K562 (cell line): ENCODE results near the gene C6orf62. TPM values are rescaled to one million over a fixed set of nuclear protein-coding genes. Genes with fewer than 3 reads are reported as not detected.
A peak's percentile ranks its signal among the peaks of the same experiment; 100 is the strongest.

ENCODE experiments used
- BCOR ChIP-seq: fragments of 450-650 bp; IDR thresholded peaks from 2 replicates; pipeline ENCODE4 v1.6.1; 2016
- CEBPG ChIP-seq, 3 experiments: fragments of 200-800 bp in 1 of 3; sonication (Bioruptor generic) in 1 of 3; sonication (generic) in 1 of 3; formaldehyde crosslinking in 1 of 3; IDR thresholded peaks in 2 of 3; conservative IDR thresholded peaks in 1 of 3; 2 replicates each; pipeline versions ENCODE4 v1.6.1 to v1.8.0; 2016 to 2022; ENCODE audit warnings: missing compliant biosample characterization in 2 of 3, missing genetic modification characterization in 2 of 3, mild to moderate bottlenecking in 1 of 3, missing genetic modification reagents in 1 of 3
- EGR1 ChIP-seq: fragments of 450-650 bp; conservative IDR thresholded peaks from 2 replicates; pipeline ENCODE4 v1.6.1; 2017; ENCODE audit warnings: mild to moderate bottlenecking
- GTF2B ChIP-seq: IDR thresholded peaks from 2 replicates; pipeline ENCODE4 v1.6.1; 2011; ENCODE audit not compliant: insufficient read length; ENCODE audit errors: extremely low read depth
- HDAC2 ChIP-seq: fragments of 450-650 bp; IDR thresholded peaks from 2 replicates; pipeline ENCODE4 v1.6.1; 2016; ENCODE audit warnings: mild to moderate bottlenecking
- HNRNPLL ChIP-seq: fragments of 200-400 bp; formaldehyde crosslinking; IDR thresholded peaks from 2 replicates; pipeline ENCODE4 v1.6.1; 2017; ENCODE audit warnings: low read length, low read depth, mild to moderate bottlenecking; ENCODE audit not compliant: poor library complexity, severe bottlenecking
- KAT8 ChIP-seq: fragments of 450-650 bp; IDR thresholded peaks from 2 replicates; pipeline ENCODE4 v1.6.1; 2016; ENCODE audit warnings: low read depth, mild to moderate bottlenecking
- MLLT1 ChIP-seq, 2 experiments: fragments of 450-650 bp; IDR thresholded peaks; 2 replicates each; pipeline ENCODE4 v1.6.1; 2016
- MTA2 ChIP-seq: fragments of 450-650 bp; IDR thresholded peaks from 2 replicates; pipeline ENCODE4 v1.6.1; 2016; ENCODE audit warnings: low read depth
- NFYB ChIP-seq: IDR thresholded peaks from 2 replicates; pipeline ENCODE4 v1.6.1; 2011; ENCODE audit warnings: mild to moderate bottlenecking, moderate library complexity; ENCODE audit not compliant: insufficient read length; ENCODE audit errors: extremely low read depth
- POLR2A ChIP-seq: fragments of 450-650 bp; conservative IDR thresholded peaks from 2 replicates; pipeline ENCODE4 v1.6.1; 2016
- RBM22 ChIP-seq: fragments of 200-400 bp; formaldehyde crosslinking; IDR thresholded peaks from 2 replicates; pipeline ENCODE4 v1.6.1; 2018; ENCODE audit warnings: low read length, low read depth; ENCODE audit not compliant: poor library complexity, severe bottlenecking
- STAT6 ChIP-seq: sonication (generic); formaldehyde crosslinking; IDR thresholded peaks from 2 replicates; pipeline ENCODE4 v1.8.1; 2023; ENCODE audit warnings: mild to moderate bottlenecking, missing genetic modification reagents
- TRIM28 ChIP-seq: fragments of 450-650 bp; IDR thresholded peaks from 2 replicates; pipeline ENCODE4 v1.6.1; 2017
- ZNF165 ChIP-seq: fragments of 250-450 bp; sonication (Bioruptor Pico); IDR thresholded peaks from 2 replicates; pipeline ENCODE4 v1.4.0; 2020; ENCODE audit warnings: borderline replicate concordance
- ZNF239 ChIP-seq: fragments of 250-450 bp; sonication (Bioruptor Pico); IDR thresholded peaks from 2 replicates; pipeline ENCODE4 v1.4.0; 2020; ENCODE audit warnings: mild to moderate bottlenecking
- ZNF449 ChIP-seq: fragments of 250-450 bp; sonication (Bioruptor Pico); IDR thresholded peaks from 2 replicates; pipeline ENCODE4 v1.8.0; 2022; ENCODE audit warnings: moderate library complexity, mild to moderate bottlenecking, inconsistent platforms
- ZNF766 ChIP-seq: fragments of 200-800 bp; sonication (Bioruptor generic); conservative IDR thresholded peaks from 2 replicates; pipeline ENCODE4 v1.6.1; 2016; ENCODE audit warnings: missing genetic modification characterization, missing compliant biosample characterization
- polyA plus RNA-seq, 8 experiments: library from polyadenylated mRNA; depleted of rRNA in 4 of 8; stranded (reverse) in 5 of 8; unstranded in 3 of 8; fragments of >200 nt; fragmentation: Nextera tagmentation in 2 of 8; fragmentation: Illumina TruSeq in 1 of 8; extraction: Ambion mirVana in 2 of 8; extraction: Trizol in 1 of 8; gene quantifications; 2 replicates each; pipeline versions ENCODE4 v1.2.1 to v1.2.3, GENCODE V29; 2011 to 2014; ENCODE audit warnings: inconsistent platforms in 1 of 8, missing spikeins in 1 of 8
- total RNA-seq, 7 experiments: library from RNA; depleted of rRNA in 6 of 7; stranded (reverse); fragments of >200 nt in 6 of 7; fragmentation: Illumina TruSeq in 2 of 7; extraction: Trizol in 2 of 7; gene quantifications; 2 replicates each; pipeline versions ENCODE4 v1.2.1 to v1.2.3, GENCODE V29; 2011 to 2021; ENCODE audit warnings: low replicate concordance in 1 of 7
- TF ChIP-seq, protein P1 (sequence below): sonication (generic); IDR thresholded peaks from 2 replicates; pipeline ENCODE4 v1.6.1; 2016

Gene C6orf62
- total and polyA plus RNA-seq, 9 of the 15 experiments (the other 6 are each of a cell fraction or from before 2014, with no cell fraction given) = 48.5 to 579 (median 111) TPM

DNA sequence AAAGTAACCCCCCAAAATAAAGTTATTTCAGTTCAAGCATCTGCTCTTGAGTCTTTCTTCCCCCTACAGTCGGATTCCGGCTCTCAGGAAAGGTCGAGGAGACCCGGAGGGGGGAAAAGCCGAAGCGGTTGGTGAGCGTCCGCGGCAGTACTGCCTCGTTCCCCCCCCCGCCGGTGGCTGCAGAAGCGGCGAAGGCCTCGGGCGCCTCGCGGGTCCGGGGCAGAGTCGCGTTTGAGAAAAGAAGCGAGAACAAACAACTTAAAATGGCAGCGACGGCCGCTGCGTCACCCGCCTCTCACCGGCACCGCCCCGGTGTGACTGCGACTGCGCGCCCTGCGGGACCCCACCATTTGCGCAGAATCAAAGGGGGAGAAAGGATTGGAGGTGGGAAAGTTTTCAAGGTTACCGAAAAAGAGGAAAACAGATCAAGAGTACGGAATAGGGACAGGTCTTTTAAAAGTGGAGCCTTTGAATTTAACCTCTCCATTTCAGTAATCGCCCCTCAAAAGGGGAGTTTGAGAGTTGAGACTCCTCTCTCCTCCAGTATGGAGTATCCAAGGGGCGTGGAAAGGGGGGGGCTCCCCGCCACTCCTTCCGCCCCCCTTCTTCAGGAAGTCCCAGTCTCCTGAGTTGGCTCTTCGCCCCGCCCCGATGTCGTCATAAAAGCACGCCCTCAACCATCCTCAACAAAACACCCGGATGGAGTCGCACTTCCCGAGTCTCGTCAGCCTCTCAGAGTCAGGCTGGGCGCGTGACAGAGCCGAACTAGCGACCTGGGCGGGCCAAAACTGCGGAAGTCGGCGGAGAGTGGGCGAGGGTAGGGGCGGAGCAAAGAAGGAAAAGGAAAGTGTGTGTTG, 1.9 kb upstream of the C6orf62 start (continued):
- TF ChIP-seq CEBPG (CRISPR knock-in tag; IDR thresholded peaks at IDR 0.05) = peak; percentile 70
- peak; percentile 59 to 85 for TF ChIP-seq CEBPG (tag; conservative IDR thresholded peaks at IDR 0.05 in 1 of 2, IDR thresholded peaks at IDR 0.05 in 1 of 2)
- no peak for TF ChIP-seq HDAC2
- peak; percentile 72 for TF ChIP-seq HNRNPLL
- peak; percentile 96 for TF ChIP-seq RBM22
- peak in 1 of 2 experiments; percentile 90; a peak in 2 of 4 replicates for TF ChIP-seq MLLT1 (IDR thresholded peaks at IDR 0.05)
- 0 out of 2 replicates have a peak, but pooled peaks have one; percentile 38 for TF ChIP-seq KAT8
- peak; percentile 93 for TF ChIP-seq EGR1
- 0 out of 2 replicates have a peak, but pooled peaks have one; percentile 41 for TF ChIP-seq BCOR
- TF ChIP-seq STAT6 (CRISPR knock-in tag) = no peak; the same call in 1 of the 2 replicates
- TF ChIP-seq ZNF239 = no peak
- no peak for TF ChIP-seq ZNF449 (CRISPR knock-in tag)
- TF ChIP-seq NFYB = no peak
- TF ChIP-seq GTF2B = no peak
- no peak for TF ChIP-seq MTA2
- TF ChIP-seq TRIM28 = peak; percentile 36; the same call in 1 of the 2 replicates
- TF ChIP-seq, protein P1, sequence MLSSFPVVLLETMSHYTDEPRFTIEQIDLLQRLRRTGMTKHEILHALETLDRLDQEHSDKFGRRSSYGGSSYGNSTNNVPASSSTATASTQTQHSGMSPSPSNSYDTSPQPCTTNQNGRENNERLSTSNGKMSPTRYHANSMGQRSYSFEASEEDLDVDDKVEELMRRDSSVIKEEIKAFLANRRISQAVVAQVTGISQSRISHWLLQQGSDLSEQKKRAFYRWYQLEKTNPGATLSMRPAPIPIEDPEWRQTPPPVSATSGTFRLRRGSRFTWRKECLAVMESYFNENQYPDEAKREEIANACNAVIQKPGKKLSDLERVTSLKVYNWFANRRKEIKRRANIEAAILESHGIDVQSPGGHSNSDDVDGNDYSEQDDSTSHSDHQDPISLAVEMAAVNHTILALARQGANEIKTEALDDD = no peak
- peak; percentile 99 for TF ChIP-seq POLR2A
- no peak for TF ChIP-seq ZNF165 (CRISPR knock-in tag)
- peak; percentile 10; the same call in 1 of the 2 replicates for TF ChIP-seq ZNF766 (CRISPR knock-in tag)
